Glomerular endothelial cell (primary cell): ENCODE data around the gene SPAG9. TPM values are rescaled to one million over a fixed set of nuclear protein-coding genes. Genes with fewer than 3 reads are reported as not detected.

ENCODE experiments used
- DNase-seq: peaks from one replicate; pipeline ENCODE4 v3.0.0-alpha.2; 2011; ENCODE audit warnings: low read depth, low spot score; ENCODE audit errors: extremely low read depth
- total RNA-seq: library from RNA; depleted of rRNA; stranded (reverse); fragments of >200 nt; gene quantifications from 2 replicates; pipeline ENCODE4 v1.2.3, GENCODE V29; 2015

SPAG9 gene
- total RNA-seq, 1 donor from 2014 or later: 117 TPM

DNA sequence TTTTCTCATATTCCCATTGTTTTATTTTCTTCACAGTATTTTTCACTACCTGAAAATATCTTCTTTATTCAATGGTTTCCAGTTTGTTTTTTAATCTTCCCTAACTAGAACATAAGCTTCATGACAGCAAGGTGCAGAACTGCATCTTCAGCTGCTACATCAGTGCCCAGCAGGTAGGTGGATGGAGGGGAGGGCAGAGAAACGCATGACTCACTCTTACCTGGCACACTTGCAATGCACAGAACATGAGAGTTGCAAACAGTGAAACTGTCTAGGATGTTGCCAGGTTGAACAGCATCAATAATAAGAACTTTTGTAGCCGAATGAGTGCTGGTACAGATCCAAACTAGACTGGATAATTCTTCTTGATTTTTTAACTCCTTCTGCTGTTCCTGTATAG lies 127.1 kb downstream of the SPAG9 start:
- no peak for DNase-seq

DNA sequence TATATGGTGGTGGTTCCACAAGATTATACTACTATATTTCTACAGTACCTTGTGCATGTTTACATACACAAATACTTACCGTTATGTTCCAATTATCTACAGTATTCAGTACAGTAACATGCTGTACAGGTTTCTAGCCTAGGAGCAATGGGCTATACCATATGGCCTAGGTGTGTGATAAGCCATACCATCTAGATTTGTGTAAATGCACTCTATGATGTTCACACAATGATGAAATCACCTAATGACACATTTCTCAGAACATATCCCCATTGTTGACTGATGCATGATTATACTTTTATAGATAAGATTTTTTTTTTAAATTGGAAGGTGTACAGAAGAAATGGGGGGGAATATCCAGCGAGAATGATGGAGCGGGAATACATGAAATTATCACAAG lies 131.5 kb downstream of the SPAG9 start:
- no peak for DNase-seq

DNA sequence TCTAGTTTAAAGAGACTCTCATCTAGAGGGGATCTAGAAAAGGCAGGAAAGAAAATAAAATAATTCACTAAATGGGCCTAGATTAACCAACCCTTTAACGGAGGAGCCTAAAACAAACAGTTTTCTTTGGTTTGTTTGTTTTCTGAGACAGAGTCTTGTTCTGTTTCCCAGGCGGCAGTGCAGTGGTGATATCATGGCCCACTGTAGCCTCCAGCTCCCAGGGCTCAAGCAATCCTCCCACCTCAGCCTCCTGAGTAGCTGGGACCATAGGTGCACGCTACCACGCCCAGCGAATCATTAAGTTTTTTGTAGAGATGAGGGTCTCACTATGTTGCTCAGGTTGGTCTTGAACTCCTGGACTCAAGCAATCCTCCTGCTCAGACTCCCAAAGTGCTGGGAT lies 132.2 kb downstream of the SPAG9 start:
- no peak for DNase-seq

DNA sequence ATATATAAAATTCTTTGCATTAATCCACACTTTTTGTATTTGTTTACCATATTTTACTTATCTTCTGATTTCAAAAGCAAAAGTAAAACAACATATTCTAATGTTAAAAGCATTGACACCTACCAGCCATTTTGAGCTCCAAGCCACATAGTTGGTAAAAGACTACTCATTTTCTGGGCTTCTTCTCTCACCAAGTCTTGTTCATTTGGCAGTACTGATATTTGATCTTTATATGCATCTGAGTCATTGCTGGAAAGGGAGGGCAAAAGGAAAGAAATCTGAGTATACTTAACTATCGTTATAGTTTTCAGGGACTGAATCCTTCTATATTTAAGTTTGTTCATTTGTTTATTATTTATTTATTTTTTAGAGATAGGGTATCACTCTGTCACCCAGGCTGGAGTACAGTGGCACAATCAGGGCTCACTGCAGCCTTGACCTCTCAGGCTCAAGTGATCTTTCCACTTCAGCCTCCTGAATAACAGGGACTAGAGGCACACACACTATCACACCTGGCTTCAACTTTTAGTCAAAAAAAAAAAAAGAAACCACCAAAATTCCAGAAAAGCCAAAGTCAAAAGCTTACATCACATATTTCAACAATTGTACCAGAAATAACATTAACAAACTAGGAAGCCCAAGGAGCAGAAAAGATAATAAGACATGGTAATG lies 133.5 kb downstream of the SPAG9 start:
- DNase-seq: no peak

DNA sequence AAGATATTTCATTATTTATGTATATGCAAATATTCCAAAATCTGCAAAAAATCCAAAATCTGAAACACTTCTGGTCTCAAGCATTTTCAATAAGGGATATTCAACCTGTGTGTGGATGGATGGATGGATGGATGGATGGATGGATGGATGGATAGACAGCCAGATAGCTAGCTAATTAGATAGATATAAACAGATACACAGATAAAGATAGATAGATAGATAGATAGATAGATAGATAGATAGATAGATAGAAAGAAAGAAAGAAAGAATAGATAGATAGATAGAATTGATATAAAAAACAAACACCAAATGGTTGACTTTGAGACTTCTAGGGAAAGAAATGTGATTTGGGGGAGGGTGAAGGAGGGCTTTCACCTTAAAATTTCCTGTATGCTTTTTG lies 139.4 kb downstream of the SPAG9 start:
- no peak for DNase-seq

DNA sequence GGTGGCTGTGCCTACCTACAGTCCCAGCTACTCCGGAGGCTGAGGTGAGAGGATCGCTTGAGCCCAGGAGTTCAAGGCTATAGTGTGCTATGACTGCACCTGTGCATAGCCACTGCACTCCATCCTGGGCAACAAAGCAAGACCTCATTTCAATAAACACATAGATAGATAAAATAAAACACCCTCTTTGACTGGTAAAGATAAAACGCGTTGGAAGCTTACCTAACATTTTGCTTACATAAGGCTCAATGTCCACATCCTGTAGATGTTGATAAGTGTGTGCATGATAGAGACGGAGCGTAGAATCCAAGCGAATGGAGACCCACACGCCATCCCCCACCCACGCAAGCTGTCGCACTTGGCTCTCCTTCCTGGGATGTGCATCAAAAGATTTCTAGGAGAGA lies 141.1 kb downstream of the SPAG9 start:
- DNase-seq: no peak

DNA sequence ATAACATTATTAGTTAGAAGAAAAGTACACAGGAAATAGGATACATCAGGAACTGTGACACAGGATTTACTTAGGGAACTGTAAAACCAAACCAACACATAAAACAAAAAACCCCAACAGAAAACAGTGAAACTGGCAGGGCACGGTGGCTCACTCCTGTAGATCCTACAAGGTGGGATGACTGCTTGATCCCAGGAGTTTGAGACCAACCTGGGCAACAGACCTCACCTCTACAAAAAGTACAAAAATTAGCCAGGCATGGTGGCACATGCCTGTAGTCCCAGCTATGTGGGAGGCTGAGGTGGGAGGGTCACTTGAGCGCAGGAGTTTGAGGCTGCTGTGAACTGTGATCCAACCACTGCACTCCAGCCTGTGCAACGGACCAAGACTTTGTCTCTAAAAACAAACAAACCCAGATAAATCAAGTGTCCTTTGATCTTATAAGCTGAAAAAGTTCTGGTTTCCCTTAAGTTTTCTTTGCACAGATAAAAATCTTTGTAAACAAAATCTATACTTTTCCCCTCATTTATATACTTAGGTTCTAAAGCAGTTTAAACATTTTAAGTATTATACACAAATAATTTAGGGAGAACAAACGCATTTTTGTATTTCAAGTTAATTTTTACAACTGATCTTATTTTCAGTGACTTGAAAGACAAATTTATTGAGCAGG lies 143.0 kb downstream of the SPAG9 start:
- no peak for DNase-seq

DNA sequence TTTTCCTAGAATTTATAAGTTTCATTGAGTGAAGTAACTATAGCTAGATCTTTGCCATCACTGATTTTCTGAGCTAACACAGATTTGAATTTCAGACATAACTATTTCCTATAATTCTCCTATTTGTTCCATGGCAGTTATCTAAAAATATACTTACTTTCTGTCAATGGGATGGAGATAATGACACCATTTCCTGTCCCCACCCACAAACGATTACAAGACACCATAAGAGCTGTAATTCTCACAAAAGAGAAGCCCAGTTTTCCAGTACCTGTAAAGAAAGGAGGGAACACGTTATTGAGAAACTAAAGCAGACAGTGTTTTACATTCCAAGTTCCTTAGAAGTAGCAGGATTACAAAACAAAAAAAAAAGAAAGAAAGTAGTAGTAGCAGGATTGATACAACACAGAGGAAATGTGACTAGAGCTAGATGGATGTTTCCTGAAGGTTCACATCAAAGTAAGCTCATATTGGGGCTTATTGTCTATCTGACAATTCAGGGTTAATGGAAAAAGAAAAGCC lies 143.7 kb downstream of the SPAG9 start:
- DNase-seq: no peak

DNA sequence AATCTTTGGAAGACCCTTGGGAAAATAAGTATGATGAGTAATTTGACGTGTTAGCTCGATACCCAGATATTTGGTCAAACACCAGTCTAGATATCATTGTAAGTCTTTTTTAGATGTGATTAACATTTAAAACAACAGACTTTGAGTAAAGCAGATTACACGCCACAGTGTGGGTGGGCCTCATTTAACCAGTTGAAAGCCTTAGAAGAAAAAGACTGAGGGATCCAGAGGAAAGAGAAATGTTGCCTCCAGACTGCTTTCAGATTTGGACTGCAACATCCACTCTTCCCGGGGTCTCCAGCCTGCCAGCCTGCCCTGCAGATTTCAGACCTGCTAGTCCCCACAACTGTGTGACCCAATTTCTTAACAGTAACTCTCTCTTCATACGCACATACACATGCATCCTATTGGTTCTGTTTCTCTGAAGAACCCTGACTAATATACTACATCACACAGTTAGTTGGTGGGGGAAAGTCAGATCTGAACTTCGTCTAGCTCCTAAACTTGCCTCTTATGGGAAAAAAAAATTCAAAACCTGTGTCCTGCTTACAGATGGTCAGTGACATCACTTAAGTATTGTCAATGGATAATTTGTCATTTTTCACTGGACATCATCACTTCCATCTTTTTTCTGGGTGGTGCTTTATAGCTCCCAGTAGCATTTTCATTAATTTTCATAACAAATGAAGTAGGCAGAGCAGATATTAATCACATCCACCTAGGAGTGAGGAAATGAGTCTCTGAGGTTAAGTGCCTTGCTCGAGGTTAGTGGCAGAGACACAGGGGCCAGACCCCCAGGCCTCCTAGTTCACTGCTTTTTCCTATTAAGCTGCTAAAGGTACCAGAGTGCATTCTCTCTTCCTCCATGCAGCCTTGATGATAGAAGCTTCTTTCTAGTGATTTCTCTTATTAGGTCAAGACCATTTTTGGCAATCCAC lies 146.8 kb downstream of the SPAG9 start:
- DNase-seq: no peak

DNA sequence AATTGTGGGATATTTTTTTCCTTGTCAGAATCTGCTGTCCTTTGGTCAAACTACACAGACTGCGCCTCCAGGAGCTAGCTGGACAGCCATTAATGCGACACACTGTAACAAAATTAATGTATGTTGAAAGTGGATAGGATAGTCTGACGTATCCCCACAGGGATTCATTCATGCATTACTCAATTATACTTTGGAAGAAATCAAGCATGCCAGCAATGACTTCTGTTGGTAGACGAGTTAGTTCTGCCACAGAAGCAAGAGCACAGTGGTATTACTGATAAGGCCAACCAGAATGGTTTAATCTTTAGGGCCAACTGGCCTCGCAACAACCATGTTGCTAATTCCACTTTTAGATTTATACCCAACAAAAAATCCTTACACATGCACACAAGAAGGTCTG lies 148.1 kb downstream of the SPAG9 start:
- no peak for DNase-seq

DNA sequence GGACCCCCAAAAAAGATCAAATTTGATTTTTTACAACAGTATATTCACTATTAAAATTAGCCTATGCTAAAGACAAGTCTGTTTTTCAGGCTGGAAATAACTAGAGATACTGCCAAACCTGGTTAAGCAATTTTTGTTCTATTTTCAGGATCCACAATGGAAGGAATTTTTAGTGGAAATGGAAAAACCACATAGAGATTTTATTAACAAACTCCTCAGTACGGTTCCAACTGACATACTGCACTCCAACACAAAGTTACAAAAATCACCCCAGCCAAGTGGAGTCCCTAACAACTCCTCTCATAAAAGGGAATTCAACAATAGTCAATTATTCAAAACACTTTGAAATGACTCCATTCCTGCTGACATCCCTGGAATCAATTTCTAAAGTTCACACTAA lies 152.9 kb downstream of the SPAG9 start:
- no peak for DNase-seq

DNA sequence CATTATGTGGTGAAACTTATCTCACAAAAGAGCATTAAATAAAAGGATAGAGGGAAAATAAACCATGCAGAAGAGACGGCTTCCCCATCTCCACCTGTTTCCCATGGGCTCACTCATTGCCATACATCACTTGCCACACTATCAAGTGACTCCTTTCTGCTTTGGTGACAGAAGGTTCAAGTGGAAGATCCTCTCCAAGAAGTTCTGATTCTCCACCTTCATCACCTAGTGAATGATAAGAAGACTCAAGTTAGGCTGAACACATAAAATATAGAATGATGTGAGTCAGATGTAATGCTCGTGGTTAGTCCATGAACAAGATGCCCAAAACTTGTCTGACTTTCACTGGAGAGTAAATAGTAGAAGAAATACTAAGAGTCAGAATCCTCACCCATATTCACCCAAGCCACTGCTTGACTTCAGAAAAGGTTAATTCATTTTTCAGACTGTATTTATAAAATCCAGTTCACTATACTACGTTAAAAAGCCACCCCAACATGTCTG lies 154.5 kb downstream of the SPAG9 start:
- DNase-seq: no peak

DNA sequence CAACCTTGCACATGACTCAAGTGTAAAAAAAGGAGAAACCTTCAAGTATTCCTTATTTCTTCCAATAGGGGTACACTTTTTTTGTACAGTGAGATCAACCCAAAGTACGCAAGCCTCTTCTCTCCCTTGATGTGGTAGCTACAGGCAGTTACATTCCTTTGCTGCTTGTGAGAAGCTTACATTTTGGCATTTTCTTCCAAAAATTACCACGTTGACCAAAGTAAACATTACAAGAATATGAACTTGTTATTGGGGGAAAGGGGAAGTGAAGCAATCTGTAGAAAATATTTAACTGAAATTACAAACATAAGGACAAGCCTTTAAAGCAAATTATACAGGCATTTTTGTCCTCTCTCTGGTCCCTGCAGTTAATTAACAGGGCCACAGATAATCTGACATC lies 157.5 kb downstream of the SPAG9 start:
- DNase-seq: no peak

DNA sequence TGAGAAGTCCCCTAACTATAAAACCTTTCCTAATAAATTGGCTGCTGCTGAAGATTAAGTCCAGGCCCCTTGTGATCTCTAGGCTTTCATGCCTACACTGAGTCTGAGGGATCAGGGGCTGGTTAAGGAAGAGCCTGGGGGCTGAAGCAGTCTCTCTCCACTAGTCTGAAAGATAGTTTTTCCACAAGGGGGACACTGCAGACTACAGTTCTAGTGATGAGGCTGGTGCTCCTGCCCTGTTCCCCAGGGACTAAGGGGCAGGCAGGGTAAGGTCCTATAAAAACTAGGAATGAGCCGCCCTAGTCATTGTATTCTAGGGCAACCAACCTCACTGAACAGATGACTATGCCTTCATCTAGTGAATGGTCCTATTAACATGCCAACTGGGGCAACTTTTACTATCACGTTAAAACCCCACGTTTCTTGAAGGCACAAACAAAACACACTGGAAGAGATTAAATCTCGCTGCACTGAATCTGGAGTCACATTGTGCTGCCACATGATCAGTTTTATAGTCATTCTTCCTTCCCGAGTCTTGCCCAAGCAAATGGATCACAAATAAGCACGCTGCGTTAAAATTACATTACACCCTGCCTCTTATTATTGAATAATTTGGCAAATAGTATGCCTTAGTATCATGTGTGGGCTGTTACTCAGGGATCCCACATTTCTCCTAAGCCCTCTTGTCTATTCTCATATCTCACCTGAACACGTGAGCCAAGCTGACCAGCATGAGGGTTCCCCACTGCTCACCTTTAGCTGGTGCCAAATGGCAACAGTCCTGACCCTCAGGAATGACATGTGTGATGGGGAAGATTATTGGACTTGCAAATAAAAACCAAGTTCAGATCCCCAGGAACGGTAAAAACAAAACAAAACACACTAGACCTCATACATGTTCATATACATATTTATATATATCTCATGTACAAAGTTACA lies 159.1 kb downstream of the SPAG9 start:
- DNase-seq: no peak

DNA sequence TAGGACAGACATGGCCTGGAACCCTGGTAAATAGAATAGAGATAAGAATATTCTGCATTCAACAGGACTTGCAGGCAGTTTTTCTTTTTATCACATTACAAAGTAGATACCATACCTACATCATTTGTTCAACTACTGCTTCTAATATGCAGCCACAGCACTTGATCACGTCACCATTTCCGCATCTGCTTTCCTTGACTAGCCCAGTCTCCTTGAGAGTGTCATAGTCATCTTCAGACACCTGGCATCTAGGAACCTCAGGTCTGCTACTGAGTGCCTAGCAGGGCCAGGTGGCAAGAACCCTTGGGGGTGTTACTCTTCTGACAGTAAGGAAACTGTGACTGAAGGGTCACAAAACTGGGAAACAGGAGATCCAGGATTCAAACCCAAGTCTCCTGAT lies 161.3 kb downstream of the SPAG9 start:
- no peak for DNase-seq

DNA sequence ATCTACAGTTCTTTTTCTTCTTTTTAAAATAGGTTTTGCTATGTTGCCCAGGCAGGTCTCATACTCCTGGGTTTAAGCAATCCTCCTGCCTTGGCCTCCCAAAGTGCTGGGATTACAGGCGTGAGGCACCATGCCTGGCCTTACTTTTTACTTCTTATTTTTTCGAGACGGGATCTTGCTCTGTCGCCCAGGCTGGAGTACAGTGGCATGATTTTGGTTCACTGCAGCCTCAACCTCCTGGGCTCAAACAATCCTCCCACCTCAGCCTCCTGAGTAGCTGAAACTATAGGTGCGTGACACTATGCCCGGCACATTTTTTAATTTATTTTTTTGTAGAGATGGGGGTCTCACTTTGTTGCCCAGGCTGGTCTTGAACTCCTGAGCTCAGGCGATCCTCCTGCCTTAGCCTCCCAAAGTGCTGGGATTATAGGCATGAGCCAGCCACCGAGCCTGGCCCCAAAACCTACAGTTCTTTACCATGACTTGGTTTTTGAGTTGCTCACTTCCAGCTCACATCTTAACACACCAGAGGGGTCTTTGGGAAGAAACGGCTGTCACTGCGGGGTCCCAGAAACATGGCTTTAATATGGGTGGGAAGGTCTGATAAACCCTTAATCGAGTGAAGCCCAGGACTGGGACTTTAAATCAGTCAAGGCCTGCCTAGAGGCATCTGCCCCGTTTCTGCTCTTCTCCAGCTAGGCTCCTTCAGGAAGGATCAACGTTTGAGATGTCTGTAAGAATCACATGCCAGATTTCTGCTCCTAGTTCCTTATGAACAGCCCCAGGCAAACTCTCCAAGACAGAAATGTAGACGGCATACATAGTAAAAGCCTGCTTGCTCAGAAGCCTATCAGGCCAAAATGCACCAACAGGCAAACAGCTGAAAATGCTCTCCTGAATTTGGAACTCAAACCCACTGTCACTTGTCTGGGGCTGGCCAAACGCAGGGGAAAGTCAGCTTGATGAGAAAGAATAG lies 162.8 kb downstream of the SPAG9 start:
- no peak for DNase-seq

DNA sequence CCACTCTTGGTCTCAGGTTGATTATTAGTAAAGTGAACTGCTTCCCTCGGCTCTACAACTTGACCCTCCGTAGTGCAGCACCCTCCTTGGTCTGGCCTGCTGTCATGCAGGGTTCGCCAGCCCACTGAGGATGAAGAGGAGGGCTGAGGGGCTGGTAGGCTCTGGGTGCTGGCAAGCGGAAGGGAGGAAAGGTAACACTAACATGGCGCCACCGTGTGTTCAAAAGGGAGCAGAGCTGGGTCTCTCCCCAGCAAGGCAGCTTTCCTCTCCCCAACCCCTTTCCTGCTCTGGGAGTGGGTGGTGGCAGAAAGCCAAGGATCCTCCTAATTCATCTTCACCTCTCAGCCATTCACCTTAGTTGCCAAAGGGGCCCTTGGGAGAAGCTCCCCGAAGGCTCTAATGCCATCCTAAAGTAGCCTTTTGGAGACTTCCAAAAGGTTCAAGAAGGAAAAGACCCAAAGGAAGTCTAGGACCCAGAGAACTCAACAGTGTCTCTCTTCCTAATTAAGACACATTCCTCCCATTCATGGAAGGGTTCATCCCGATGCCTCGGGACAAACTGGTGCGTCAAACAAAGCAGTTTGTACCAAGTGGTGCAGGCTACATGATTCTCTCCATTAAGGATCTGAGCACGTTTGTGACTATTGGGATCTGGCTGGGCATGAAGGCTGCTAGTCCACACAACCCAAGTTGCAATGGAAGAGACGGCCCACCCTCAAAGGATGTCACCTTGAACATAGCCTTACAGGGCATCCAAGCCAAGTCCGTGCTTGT lies 163.7 kb downstream of the SPAG9 start:
- DNase-seq: no peak

DNA sequence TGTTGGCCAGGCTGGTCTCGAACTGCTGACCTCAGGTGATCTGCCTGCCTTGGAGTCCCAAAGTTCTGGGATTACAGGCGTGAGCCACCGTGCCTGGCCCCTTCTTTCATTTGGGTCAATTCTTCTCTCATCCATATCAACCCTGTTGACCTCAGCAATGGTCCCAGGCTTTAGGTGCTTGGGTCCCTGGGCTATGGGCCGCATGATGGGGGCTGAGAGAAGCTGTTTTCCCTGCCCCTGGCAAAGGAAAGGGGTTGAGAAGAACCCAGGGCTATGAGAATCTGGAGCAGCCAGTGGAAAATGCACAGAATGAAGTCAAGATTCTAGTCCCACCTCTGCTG lies 164.3 kb downstream of the SPAG9 start:
- DNase-seq: no peak
